ENCODE measurements around the gene LMNA. TPM values are rescaled to one million over a fixed set of nuclear protein-coding genes. Genes with fewer than 3 reads are reported as not detected.

LMNA gene
- total RNA-seq, 1 donor from 2014 or later: 141 TPM

DNA sequence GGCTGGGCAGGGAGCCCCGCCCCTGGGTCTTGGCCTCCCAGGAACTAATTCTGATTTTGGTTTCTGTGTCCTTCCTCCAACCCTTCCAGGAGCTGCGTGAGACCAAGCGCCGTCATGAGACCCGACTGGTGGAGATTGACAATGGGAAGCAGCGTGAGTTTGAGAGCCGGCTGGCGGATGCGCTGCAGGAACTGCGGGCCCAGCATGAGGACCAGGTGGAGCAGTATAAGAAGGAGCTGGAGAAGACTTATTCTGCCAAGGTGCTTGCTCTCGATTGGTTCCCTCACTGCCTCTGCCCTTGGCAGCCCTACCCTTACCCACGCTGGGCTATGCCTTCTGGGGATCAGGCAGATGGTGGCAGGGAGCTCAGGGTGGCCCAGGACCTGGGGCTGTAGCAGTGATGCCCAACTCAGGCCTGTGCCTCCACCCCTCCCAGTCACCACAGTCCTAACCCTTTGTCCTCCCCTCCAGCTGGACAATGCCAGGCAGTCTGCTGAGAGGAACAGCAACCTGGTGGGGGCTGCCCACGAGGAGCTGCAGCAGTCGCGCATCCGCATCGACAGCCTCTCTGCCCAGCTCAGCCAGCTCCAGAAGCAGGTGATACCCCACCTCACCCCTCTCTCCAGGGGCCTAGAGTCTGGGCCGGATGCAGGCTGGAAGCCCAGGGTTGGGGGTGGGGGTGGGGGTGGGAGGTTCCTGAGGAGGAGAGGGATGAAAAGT, 20.4 kb downstream of the LMNA start:
- DNase-seq (ENCODE audit: extremely low spot score, unreplicated experiment): no peak
- Mint-ChIP-seq H3K36me3 (no peaks in the 10 kb centered on the region), H3K9me3 (no peaks in the 10 kb centered on the region), H3K4me1 (ENCODE audit: unreplicated experiment) (peaks cover 7% of the 10 kb centered on the region), H3K27ac (peak overlapping the region; percentile 56), H3K27me3 (no peaks in the 10 kb centered on the region), H3K4me3 (no peak overlapping the region)
- TF ChIP-seq, protein P1, sequence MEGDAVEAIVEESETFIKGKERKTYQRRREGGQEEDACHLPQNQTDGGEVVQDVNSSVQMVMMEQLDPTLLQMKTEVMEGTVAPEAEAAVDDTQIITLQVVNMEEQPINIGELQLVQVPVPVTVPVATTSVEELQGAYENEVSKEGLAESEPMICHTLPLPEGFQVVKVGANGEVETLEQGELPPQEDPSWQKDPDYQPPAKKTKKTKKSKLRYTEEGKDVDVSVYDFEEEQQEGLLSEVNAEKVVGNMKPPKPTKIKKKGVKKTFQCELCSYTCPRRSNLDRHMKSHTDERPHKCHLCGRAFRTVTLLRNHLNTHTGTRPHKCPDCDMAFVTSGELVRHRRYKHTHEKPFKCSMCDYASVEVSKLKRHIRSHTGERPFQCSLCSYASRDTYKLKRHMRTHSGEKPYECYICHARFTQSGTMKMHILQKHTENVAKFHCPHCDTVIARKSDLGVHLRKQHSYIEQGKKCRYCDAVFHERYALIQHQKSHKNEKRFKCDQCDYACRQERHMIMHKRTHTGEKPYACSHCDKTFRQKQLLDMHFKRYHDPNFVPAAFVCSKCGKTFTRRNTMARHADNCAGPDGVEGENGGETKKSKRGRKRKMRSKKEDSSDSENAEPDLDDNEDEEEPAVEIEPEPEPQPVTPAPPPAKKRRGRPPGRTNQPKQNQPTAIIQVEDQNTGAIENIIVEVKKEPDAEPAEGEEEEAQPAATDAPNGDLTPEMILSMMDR (conservative IDR thresholded peaks at IDR 0.05): no peak

DNA sequence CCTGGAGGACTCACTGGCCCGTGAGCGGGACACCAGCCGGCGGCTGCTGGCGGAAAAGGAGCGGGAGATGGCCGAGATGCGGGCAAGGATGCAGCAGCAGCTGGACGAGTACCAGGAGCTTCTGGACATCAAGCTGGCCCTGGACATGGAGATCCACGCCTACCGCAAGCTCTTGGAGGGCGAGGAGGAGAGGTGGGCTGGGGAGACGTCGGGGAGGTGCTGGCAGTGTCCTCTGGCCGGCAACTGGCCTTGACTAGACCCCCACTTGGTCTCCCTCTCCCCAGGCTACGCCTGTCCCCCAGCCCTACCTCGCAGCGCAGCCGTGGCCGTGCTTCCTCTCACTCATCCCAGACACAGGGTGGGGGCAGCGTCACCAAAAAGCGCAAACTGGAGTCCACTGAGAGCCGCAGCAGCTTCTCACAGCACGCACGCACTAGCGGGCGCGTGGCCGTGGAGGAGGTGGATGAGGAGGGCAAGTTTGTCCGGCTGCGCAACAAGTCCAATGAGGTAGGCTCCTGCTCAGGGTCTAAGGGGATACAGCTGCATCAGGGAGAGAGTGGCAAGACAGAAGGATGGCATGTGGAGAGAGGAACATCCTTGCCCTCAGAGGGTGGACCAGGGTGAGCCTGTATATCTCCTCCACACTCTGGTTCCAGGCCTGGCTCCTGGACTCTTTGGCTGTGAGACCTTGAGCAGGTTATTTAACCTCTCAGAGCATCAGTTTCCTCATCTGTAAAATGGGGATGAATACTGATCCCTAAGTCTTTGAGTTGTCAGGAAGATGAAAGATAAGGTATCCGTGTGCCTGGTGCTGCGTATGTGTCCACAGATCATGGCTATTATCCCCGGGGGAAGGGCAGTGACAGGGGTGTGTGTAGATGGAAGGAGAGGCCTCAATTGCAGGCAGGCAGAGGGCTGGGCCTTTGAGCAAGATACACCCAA, 21.7 kb downstream of the LMNA start:
- no peaks in the 10 kb centered on the region for H3K9me3 Mint-ChIP-seq
- no peak overlapping the region for H3K4me3 Mint-ChIP-seq
- H3K4me1 Mint-ChIP-seq (ENCODE audit: unreplicated experiment): peaks cover 15% of the 10 kb centered on the region
- H3K36me3 Mint-ChIP-seq: no peaks in the 10 kb centered on the region
- DNase-seq (ENCODE audit: extremely low spot score, unreplicated experiment): no peak
- H3K27ac Mint-ChIP-seq: no peak overlapping the region
- H3K27me3 Mint-ChIP-seq: no peaks in the 10 kb centered on the region
- TF ChIP-seq, protein P1 (conservative IDR thresholded peaks at IDR 0.05): no peak

DNA sequence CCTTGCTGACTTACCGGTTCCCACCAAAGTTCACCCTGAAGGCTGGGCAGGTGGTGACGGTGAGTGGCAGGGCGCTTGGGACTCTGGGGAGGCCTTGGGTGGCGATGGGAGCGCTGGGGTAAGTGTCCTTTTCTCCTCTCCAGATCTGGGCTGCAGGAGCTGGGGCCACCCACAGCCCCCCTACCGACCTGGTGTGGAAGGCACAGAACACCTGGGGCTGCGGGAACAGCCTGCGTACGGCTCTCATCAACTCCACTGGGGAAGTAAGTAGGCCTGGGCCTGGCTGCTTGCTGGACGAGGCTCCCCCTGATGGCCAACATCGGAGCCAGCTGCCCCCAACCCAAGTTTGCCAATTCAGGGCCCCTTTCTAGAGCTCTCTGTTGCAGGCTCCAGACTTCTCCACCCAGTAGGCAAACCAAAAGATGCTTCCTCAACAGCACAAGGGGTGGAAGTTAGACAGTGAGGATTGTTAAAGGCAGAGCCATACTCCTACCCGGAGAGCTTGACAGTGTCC, 22.5 kb downstream of the LMNA start:
- no peak overlapping the region for H3K27ac Mint-ChIP-seq
- peaks cover 15% of the 10 kb centered on the region for H3K4me1 Mint-ChIP-seq (ENCODE audit: unreplicated experiment)
- TF ChIP-seq, protein P1 (conservative IDR thresholded peaks at IDR 0.05): peak; percentile 47
- no peak overlapping the region for H3K4me3 Mint-ChIP-seq
- no peaks in the 10 kb centered on the region for H3K9me3 Mint-ChIP-seq
- DNase-seq (ENCODE audit: extremely low spot score, unreplicated experiment): no peak
- no peaks in the 10 kb centered on the region for H3K27me3 Mint-ChIP-seq
- no peaks in the 10 kb centered on the region for H3K36me3 Mint-ChIP-seq

DNA sequence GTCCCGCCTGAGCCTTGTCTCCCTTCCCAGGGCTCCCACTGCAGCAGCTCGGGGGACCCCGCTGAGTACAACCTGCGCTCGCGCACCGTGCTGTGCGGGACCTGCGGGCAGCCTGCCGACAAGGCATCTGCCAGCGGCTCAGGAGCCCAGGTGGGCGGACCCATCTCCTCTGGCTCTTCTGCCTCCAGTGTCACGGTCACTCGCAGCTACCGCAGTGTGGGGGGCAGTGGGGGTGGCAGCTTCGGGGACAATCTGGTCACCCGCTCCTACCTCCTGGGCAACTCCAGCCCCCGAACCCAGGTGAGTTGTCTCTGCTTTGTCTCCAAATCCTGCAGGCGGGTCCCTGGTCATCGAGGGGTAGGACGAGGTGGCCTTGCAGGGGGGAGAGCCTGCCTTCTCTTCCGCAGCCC, 24.0 kb downstream of the LMNA start:
- Mint-ChIP-seq H3K27ac (no peak overlapping the region), H3K4me1 (ENCODE audit: unreplicated experiment) (peaks cover 15% of the 10 kb centered on the region), H3K36me3 (no peaks in the 10 kb centered on the region), H3K27me3 (no peaks in the 10 kb centered on the region), H3K9me3 (no peaks in the 10 kb centered on the region), H3K4me3 (no peak overlapping the region)
- TF ChIP-seq, protein P1 (conservative IDR thresholded peaks at IDR 0.05): no peak
- no peak for DNase-seq (ENCODE audit: extremely low spot score, unreplicated experiment)

DNA sequence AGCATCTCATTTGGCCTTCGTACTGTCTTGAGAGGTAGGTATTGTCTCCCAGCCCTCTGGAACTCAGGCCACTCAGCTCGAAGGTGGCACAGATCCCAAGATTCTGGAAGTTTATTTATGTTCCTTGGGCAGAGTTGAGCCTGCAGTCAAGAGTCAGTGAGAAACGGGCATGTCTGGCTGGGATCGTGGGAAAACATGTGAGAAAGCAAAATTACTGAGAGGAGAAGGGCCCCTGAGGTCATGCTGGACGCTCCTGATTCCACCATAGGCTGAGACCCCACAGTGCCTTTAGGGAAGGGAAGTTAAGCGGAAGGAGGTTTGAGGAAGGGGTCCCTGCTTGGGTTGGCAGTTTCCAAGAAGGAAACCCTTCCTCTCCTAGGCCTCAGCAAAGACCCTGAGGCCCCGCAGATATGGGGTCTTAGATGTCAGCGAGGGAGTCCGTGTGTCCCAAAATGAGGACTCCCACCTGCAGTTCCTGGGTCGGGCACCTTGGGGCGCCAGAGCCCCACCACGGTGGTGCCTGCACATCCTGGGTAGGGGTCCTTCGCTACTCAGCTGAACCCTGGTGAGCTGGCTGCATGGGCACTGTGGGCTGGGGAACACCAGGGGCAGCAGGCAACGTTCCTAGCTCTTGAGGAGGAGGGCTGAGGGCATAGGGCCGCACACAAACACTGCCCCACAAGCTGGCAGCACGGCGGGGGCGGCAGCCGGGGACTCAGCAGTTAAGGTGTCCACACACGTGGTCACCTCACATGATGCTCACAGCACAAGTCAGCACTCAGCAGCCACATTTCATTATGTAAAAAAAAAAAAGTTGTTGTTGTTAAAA, 26.6 kb downstream of the LMNA start:
- TF ChIP-seq, protein P1 (conservative IDR thresholded peaks at IDR 0.05): peak; percentile 83
- no peaks in the 10 kb centered on the region for H3K9me3 Mint-ChIP-seq
- H3K4me3 Mint-ChIP-seq: no peak overlapping the region
- H3K36me3 Mint-ChIP-seq: no peaks in the 10 kb centered on the region
- DNase-seq (ENCODE audit: extremely low spot score, unreplicated experiment): no peak
- peaks cover 28% of the 10 kb centered on the region for H3K4me1 Mint-ChIP-seq (ENCODE audit: unreplicated experiment)
- peaks cover 2% of the 10 kb centered on the region for H3K27me3 Mint-ChIP-seq
- peak overlapping the region; percentile 65 for H3K27ac Mint-ChIP-seq

Data from type B pancreatic cell (in vitro differentiated cells).